ENCODE results near the gene CYB561. TPM values are rescaled to one million over a fixed set of nuclear protein-coding genes. Genes with fewer than 3 reads are reported as not detected.

The CYB561 gene
- total RNA-seq, 1 donor: 5.1 TPM

GRCh38 chr17:63447471-63448009 is 1.4 kb upstream of the CYB561 start:
- peaks cover 33% of the 10 kb centered on the region for H3K4me1 ChIP-seq (ENCODE audit: insufficient read depth, low read length)
- H3K9me3 ChIP-seq (ENCODE audit: low read depth, low read length): no peaks in the 10 kb centered on the region
- no peaks in the 10 kb centered on the region for H3K27me3 ChIP-seq (ENCODE audit: insufficient read depth, low read length)
- no peak overlapping the region for H3K4me3 ChIP-seq (ENCODE audit: low read length)

GRCh38 chr17:63446753-63447470 is 806 bp upstream of the CYB561 start:
- Histone ChIP-seq H3K27me3 (ENCODE audit: insufficient read depth, low read length) (no peaks in the 10 kb centered on the region), H3K4me1 (ENCODE audit: insufficient read depth, low read length) (peaks cover 33% of the 10 kb centered on the region), H3K4me3 (ENCODE audit: low read length) (peak overlapping the region; percentile 43), H3K9me3 (ENCODE audit: low read depth, low read length) (no peaks in the 10 kb centered on the region)

- H3K27me3 ChIP-seq (ENCODE audit: insufficient read depth, low read length): no peaks in the 10 kb centered on the region
- no peaks in the 10 kb centered on the region for H3K9me3 ChIP-seq (ENCODE audit: low read depth, low read length)
- peak overlapping the region; percentile 43 for H3K4me3 ChIP-seq (ENCODE audit: low read length)
- peaks cover 33% of the 10 kb centered on the region for H3K4me1 ChIP-seq (ENCODE audit: insufficient read depth, low read length)
Observed at GRCh38 chr17:63445571-63445953, 544 bp downstream of the CYB561 start.

GRCh38 chr17:63445065-63445464 is 1.0 kb downstream of the CYB561 start:
- no peak overlapping the region for H3K4me3 ChIP-seq (ENCODE audit: low read length)
- peaks cover 34% of the 10 kb centered on the region for H3K4me1 ChIP-seq (ENCODE audit: insufficient read depth, low read length)
- no peaks in the 10 kb centered on the region for H3K9me3 ChIP-seq (ENCODE audit: low read depth, low read length)
- no peaks in the 10 kb centered on the region for H3K27me3 ChIP-seq (ENCODE audit: insufficient read depth, low read length)

GRCh38 chr17:63444457-63444856 is 1.6 kb downstream of the CYB561 start:
- peaks cover 40% of the 10 kb centered on the region for H3K4me1 ChIP-seq (ENCODE audit: insufficient read depth, low read length)
- H3K27me3 ChIP-seq (ENCODE audit: insufficient read depth, low read length): no peaks in the 10 kb centered on the region
- no peak overlapping the region for H3K4me3 ChIP-seq (ENCODE audit: low read length)
- no peaks in the 10 kb centered on the region for H3K9me3 ChIP-seq (ENCODE audit: low read depth, low read length)

GRCh38 chr17:63443053-63443452 is 3.1 kb downstream of the CYB561 start:
- Histone ChIP-seq H3K27me3 (ENCODE audit: insufficient read depth, low read length) (no peaks in the 10 kb centered on the region), H3K4me1 (ENCODE audit: insufficient read depth, low read length) (peaks cover 50% of the 10 kb centered on the region), H3K4me3 (ENCODE audit: low read length) (no peak overlapping the region), H3K9me3 (ENCODE audit: low read depth, low read length) (no peaks in the 10 kb centered on the region)

- no peak overlapping the region for H3K4me3 ChIP-seq (ENCODE audit: low read length)
- H3K9me3 ChIP-seq (ENCODE audit: low read depth, low read length): no peaks in the 10 kb centered on the region
- H3K27me3 ChIP-seq (ENCODE audit: insufficient read depth, low read length): no peaks in the 10 kb centered on the region
- peaks cover 45% of the 10 kb centered on the region for H3K4me1 ChIP-seq (ENCODE audit: insufficient read depth, low read length)
Observed at GRCh38 chr17:63442549-63443035, 3.5 kb downstream of the CYB561 start.

- no peaks in the 10 kb centered on the region for H3K27me3 ChIP-seq (ENCODE audit: insufficient read depth, low read length)
- H3K9me3 ChIP-seq (ENCODE audit: low read depth, low read length): no peaks in the 10 kb centered on the region
- no peak overlapping the region for H3K4me3 ChIP-seq (ENCODE audit: low read length)
- peaks cover 40% of the 10 kb centered on the region for H3K4me1 ChIP-seq (ENCODE audit: insufficient read depth, low read length)
Observed at GRCh38 chr17:63442074-63442473, 4.0 kb downstream of the CYB561 start.

- no peaks in the 10 kb centered on the region for H3K9me3 ChIP-seq (ENCODE audit: low read depth, low read length)
- H3K27me3 ChIP-seq (ENCODE audit: insufficient read depth, low read length): no peaks in the 10 kb centered on the region
- H3K4me1 ChIP-seq (ENCODE audit: insufficient read depth, low read length): peaks cover 36% of the 10 kb centered on the region
- no peak overlapping the region for H3K4me3 ChIP-seq (ENCODE audit: low read length)
Observed at GRCh38 chr17:63441654-63442053, 4.5 kb downstream of the CYB561 start.

- Histone ChIP-seq H3K4me3 (ENCODE audit: low read length) (no peak overlapping the region), H3K27me3 (ENCODE audit: insufficient read depth, low read length) (no peaks in the 10 kb centered on the region), H3K4me1 (ENCODE audit: insufficient read depth, low read length) (peaks cover 32% of the 10 kb centered on the region), H3K9me3 (ENCODE audit: low read depth, low read length) (no peaks in the 10 kb centered on the region)
Observed at GRCh38 chr17:63440770-63441335, 5.3 kb downstream of the CYB561 start.

- peaks cover 30% of the 10 kb centered on the region for H3K4me1 ChIP-seq (ENCODE audit: insufficient read depth, low read length)
- H3K4me3 ChIP-seq (ENCODE audit: low read length): no peak overlapping the region
Observed at GRCh38 chr17:63440127-63440769, 5.9 kb downstream of the CYB561 start.

GRCh38 chr17:63439687-63440086 is 6.4 kb downstream of the CYB561 start:
- no peaks in the 10 kb centered on the region for H3K27me3 ChIP-seq (ENCODE audit: insufficient read depth, low read length)
- H3K4me1 ChIP-seq (ENCODE audit: insufficient read depth, low read length): peaks cover 34% of the 10 kb centered on the region
- H3K9me3 ChIP-seq (ENCODE audit: low read depth, low read length): no peaks in the 10 kb centered on the region
- H3K4me3 ChIP-seq (ENCODE audit: low read length): no peak overlapping the region

More at GRCh38 chr17:63440127-63440769, 5.9 kb downstream of the CYB561 start:
- Histone ChIP-seq H3K9me3 (ENCODE audit: low read depth, low read length) (no peaks in the 10 kb centered on the region), H3K27me3 (ENCODE audit: insufficient read depth, low read length) (no peaks in the 10 kb centered on the region)

- no peak overlapping the region for H3K4me3 ChIP-seq (ENCODE audit: low read length)
- no peaks in the 10 kb centered on the region for H3K9me3 ChIP-seq (ENCODE audit: low read depth, low read length)
- no peaks in the 10 kb centered on the region for H3K27me3 ChIP-seq (ENCODE audit: insufficient read depth, low read length)
- H3K4me1 ChIP-seq (ENCODE audit: insufficient read depth, low read length): peaks cover 39% of the 10 kb centered on the region
Observed at GRCh38 chr17:63438092-63439051, 7.7 kb downstream of the CYB561 start.

GRCh38 chr17:63437287-63438091 is 8.6 kb downstream of the CYB561 start:
- no peaks in the 10 kb centered on the region for H3K27me3 ChIP-seq (ENCODE audit: insufficient read depth, low read length)
- H3K4me3 ChIP-seq (ENCODE audit: low read length): no peak overlapping the region
- peaks cover 39% of the 10 kb centered on the region for H3K4me1 ChIP-seq (ENCODE audit: insufficient read depth, low read length)
- H3K9me3 ChIP-seq (ENCODE audit: low read depth, low read length): no peaks in the 10 kb centered on the region

Measured in mononuclear cell (primary cell).